GM12801 (cell line): ENCODE results near the gene LHCGR.

ENCODE experiments used
- TF ChIP-seq, protein P1 (sequence below): IDR thresholded peaks from one replicate; pipeline ENCODE4 v1.5.1; 2011; ENCODE audit warnings: control low read depth; ENCODE audit not compliant: insufficient read length; ENCODE audit errors: extremely low read depth

Gene LHCGR

GRCh38 chr2:48781366-48781765 lies 25.8 kb upstream of the LHCGR start:
- TF ChIP-seq, protein P1, sequence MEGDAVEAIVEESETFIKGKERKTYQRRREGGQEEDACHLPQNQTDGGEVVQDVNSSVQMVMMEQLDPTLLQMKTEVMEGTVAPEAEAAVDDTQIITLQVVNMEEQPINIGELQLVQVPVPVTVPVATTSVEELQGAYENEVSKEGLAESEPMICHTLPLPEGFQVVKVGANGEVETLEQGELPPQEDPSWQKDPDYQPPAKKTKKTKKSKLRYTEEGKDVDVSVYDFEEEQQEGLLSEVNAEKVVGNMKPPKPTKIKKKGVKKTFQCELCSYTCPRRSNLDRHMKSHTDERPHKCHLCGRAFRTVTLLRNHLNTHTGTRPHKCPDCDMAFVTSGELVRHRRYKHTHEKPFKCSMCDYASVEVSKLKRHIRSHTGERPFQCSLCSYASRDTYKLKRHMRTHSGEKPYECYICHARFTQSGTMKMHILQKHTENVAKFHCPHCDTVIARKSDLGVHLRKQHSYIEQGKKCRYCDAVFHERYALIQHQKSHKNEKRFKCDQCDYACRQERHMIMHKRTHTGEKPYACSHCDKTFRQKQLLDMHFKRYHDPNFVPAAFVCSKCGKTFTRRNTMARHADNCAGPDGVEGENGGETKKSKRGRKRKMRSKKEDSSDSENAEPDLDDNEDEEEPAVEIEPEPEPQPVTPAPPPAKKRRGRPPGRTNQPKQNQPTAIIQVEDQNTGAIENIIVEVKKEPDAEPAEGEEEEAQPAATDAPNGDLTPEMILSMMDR = no peak

- TF ChIP-seq, protein P1 = no peak
Measured at GRCh38 chr2:48779019-48779716, 23.6 kb upstream of the LHCGR start.

DNA sequence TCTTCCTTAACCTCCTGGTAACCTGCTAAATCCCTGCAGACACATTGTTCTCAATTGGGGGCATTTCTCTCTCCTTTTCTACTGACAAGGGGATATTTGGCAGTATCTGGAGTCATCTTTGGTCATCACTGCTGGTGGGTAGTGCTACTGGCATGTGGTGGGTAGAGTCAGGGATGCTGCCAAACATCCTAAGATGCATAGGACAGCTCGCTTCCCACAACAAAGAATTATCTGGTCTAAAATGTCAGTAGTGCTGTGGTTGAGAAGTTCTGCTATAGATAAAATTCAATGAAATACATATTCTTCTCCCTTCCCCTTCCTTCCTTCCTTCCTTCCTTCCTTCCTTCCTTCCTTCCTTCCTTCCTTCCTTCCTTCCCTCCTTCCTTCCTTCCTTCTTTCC lies 18.7 kb upstream of the LHCGR start:
- TF ChIP-seq, protein P1 = no peak

DNA sequence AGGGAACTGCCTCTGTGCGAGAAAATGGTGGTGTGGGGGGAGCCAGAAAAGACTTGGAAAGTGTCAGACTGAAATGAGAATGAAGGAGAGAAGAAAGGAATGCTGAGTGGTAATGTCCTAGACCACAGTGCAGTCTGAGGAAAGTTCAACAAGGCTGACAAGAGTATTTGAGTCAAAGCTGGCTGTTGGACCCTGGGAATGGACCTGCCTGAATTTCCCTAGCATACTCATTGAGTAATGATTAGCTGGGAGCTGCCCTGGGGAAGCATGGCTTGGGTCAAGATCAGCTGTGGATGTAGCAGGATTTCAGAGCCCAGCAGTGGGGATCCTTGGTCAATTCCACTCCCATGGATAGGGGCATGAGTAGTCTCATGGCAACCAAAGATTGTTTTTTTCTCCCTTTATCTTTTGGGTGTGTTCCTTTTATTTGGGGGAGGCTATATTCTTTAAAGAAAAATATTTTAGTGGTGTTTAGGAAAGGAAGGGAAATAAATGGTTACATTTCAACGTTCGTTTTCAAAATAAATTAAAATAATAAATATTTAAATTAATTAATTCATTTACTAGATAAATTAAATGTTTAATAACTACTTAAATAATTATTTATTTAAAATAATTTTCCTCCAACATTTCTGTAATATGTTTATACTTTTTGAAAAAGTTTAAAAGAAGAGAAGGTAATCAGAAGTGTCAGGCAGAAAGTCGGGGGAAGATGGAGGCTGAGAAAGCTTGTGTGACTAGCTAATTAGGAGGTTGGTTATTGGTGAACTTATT lies 15.9 kb upstream of the LHCGR start:
- TF ChIP-seq, protein P1 = no peak

DNA sequence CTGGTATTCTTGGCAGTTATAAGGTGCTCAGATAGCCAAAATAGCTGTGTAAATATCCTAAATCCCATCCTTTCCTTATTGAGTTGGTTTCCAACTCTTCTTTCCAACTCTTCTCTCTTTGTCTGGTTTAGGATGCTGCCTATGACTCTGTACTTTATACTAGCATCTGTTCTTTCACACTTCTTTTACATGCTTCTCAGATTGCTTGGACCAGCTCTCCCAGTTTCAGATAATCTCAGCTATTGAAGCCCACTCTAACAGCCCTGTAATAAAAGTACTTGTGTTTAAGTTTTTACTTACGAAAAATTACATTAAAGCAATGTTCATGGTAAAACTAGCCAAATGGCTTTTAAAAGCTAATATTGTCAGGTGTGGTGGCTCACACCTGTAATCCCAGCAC lies 14.7 kb upstream of the LHCGR start:
- TF ChIP-seq, protein P1 = no peak

GRCh38 chr2:48768669-48769068 lies 13.1 kb upstream of the LHCGR start:
- TF ChIP-seq, protein P1 = no peak

DNA sequence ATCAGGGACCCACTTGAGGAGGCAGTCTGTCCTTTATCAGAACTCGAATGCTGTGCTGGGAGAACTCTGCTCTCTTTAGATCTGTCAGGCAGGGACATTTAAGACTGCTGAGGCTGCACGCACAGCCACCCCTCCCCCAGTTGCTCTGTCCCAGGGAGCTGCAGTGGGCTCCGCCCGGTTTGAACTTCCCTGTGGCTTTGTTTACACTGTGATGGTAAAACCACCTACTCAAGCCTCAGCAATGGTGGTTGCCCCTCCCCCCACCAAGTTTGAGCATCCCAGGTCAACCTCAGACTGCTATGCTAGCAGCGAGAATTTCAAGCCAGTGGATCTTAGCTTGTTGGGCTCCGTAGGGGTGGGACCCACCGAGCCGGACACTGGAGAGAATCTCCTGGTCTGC lies 11.8 kb upstream of the LHCGR start:
- TF ChIP-seq, protein P1 = no peak
